Smooth muscle cell (in vitro differentiated cells): ENCODE results near the gene GPX6. TPM values are rescaled to one million over a fixed set of nuclear protein-coding genes. Genes with fewer than 3 reads are reported as not detected.
"Not testable (repeated sequence)": the region's sequence is repeated elsewhere in the genome, so short reads cannot be mapped to it uniquely, and the experiment has no call there.

Experiments used
- DNase-seq: peaks from one replicate; lab custom pipeline; 2025; ENCODE audit not compliant: unreplicated experiment; lab: John Stamatoyannopoulos, UW
- H2AFZ ChIP-seq: fragments of 200-600 bp; sonication (generic); 2 replicates; pipeline ENCODE4 v1.6.0; 2016; ENCODE audit warnings: antibody characterized with exemption, low read depth, mild to moderate bottlenecking
- H3F3A ChIP-seq: fragments of 200-600 bp; sonication (generic); 2 replicates; pipeline ENCODE4 v1.6.0; 2017; ENCODE audit warnings: antibody characterized with exemption, low read depth
- H3K27ac ChIP-seq: fragments of 200-600 bp; sonication (generic); 2 replicates; pipeline ENCODE4 v1.5.1; 2016; ENCODE audit warnings: low read depth, mild to moderate bottlenecking
- H3K27me3 ChIP-seq: fragments of 200-600 bp; sonication (generic); 2 replicates; pipeline ENCODE4 v1.6.1; 2016; ENCODE audit warnings: low read depth, mild to moderate bottlenecking
- H3K36me3 ChIP-seq: fragments of 200-600 bp; sonication (generic); 2 replicates; pipeline ENCODE4 v1.5.1; 2016; ENCODE audit warnings: low read depth
- H3K4me1 ChIP-seq: fragments of 200-600 bp; sonication (generic); 2 replicates; pipeline ENCODE4 v1.5.1; 2016; ENCODE audit warnings: low read depth
- H3K4me2 ChIP-seq: fragments of 200-600 bp; sonication (generic); 2 replicates; pipeline ENCODE4 v1.6.0; 2016; ENCODE audit warnings: mild to moderate bottlenecking
- H3K4me3 ChIP-seq: fragments of 200-600 bp; sonication (generic); 2 replicates; pipeline ENCODE4 v1.5.1; 2016; ENCODE audit warnings: mild to moderate bottlenecking
- H3K79me2 ChIP-seq: fragments of 200-600 bp; sonication (generic); 2 replicates; pipeline ENCODE4 v1.6.0; 2016; ENCODE audit warnings: low read depth, mild to moderate bottlenecking
- H3K9ac ChIP-seq: fragments of 200-600 bp; sonication (generic); 2 replicates; pipeline ENCODE4 v1.6.0; 2016; ENCODE audit warnings: low read depth
- H3K9me3 ChIP-seq: fragments of 200-600 bp; sonication (generic); replicated peaks from 2 replicates; pipeline ENCODE4 v1.5.1; 2016; ENCODE audit warnings: low read depth
- H4K20me1 ChIP-seq: fragments of 200-600 bp; sonication (generic); 2 replicates; pipeline ENCODE4 v1.6.0; 2016; ENCODE audit warnings: low read depth
- CTCF ChIP-seq: fragments of 200-600 bp; sonication (generic); IDR thresholded peaks from 2 replicates; pipeline ENCODE4 v1.5.1; 2017; ENCODE audit warnings: borderline replicate concordance, mild to moderate bottlenecking, antibody characterized with exemption; ENCODE audit not compliant: insufficient read depth, poor library complexity, severe bottlenecking
- WGBS: methylation state at CpG from one replicate; pipeline ENCODE4 v1.1.7; 2016; ENCODE audit warnings: low lambda C conversion rate; 5-methylcytosine and 5-hydroxymethylcytosine counted together
- polyA plus RNA-seq: library from polyadenylated mRNA; unstranded; fragments of >200 nt; fragmentation: Nextera tagmentation; extraction: Ambion mirVana; gene quantifications from 2 replicates; pipeline ENCODE4 v1.2.1, GENCODE V29; 2016
- total RNA-seq: library from RNA; depleted of rRNA; stranded (reverse); fragments of >200 nt; gene quantifications from 2 replicates; pipeline ENCODE4 v1.2.3, GENCODE V29; 2014

GPX6 gene
- total and polyA plus RNA-seq, 2 experiments from 2014 or later: not detected

GRCh38 chr6:28505733-28506132, 9.9 kb downstream of the GPX6 start:
- Histone ChIP-seq H3K79me2 (no peaks in the 10 kb centered on the region), H3K36me3 (no peaks in the 10 kb centered on the region), H3K9ac (no peak overlapping the region), H3K4me1 (no peaks in the 10 kb centered on the region), H3F3A (no peaks in the 10 kb centered on the region), H3K4me2 (no peak overlapping the region), H4K20me1 (no peaks in the 10 kb centered on the region), H3K27ac (no peak overlapping the region), H3K27me3 (no peaks in the 10 kb centered on the region), H2AFZ (no peak overlapping the region), H3K9me3 (no peaks in the 10 kb centered on the region), H3K4me3 (no peak overlapping the region)
- no peak for TF ChIP-seq CTCF
- 91% methylated on average over 1 of the region's 1 CpG for WGBS
- no peak for DNase-seq

DNA sequence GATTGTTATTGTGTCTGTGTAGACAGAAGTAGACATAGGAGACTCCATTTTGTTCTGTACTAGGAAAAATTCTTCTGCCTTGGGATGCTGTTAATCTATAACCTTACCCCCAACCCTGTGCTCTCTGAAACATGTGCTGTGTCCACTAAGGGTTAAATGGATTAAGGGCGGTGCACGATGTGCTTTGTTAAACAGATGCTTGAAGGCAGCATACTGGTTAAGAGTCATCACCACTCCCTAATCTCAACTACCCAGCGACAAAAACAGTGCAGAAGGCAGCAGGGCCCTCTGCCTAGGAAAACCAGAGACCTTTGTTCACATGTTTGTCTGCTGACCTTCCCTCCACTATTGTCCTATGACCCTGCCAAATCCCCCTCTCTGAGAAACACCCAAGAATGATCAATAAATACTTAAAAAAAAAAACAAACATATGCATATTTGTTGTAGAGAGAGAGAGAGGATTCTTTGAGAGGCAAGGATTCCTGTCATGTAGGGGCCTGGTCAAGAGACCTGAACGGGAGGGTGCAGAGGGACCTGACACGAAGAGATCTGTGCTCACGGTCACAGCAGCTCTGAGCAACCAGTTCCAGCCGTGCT, 12.8 kb downstream of the GPX6 start:
- H3K27ac ChIP-seq, H2AFZ ChIP-seq, DNase-seq, H3K9me3 ChIP-seq, H3K4me3 ChIP-seq, H3K4me1 ChIP-seq, H4K20me1 ChIP-seq, H3F3A ChIP-seq, H3K36me3 ChIP-seq, H3K27me3 ChIP-seq, H3K79me2 ChIP-seq, H3K4me2 ChIP-seq, H3K9ac ChIP-seq: not testable (repeated sequence)
- WGBS: 71% methylated on average over 7 of the region's 7 CpGs

- not testable (repeated sequence) for H4K20me1 ChIP-seq, H3K79me2 ChIP-seq, H3K27ac ChIP-seq, H2AFZ ChIP-seq, H3F3A ChIP-seq, H3K4me3 ChIP-seq, H3K9me3 ChIP-seq, H3K36me3 ChIP-seq, DNase-seq, H3K27me3 ChIP-seq, H3K4me1 ChIP-seq, H3K9ac ChIP-seq, H3K4me2 ChIP-seq
- WGBS: 97% methylated on average over 12 of the region's 35 CpGs
These were observed 13.5 kb downstream of the GPX6 start for GRCh38 chr6:28502136-28502535.

DNA sequence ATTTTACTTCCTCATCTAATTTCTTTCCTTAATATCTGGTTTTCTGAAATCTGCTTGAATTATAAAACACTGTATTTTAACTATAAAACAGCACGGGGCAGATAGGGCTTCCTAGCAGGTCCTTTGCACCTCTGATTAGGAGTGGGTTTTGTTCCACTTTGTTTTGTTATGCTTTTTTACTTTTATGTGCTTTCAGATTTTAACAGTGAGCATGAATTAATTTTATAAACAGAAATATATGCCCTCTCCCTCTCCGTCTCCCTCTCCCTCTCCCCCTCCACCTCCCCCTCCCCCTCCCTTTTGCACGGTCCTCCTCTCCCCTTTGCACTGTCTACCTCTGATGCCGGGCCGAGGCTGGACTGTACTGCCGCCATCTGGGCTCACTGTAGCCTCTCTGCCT, 14.3 kb downstream of the GPX6 start:
- no peak overlapping the region for H2AFZ ChIP-seq
- H3F3A ChIP-seq: no peaks in the 10 kb centered on the region
- no peak overlapping the region for H3K4me3 ChIP-seq
- WGBS: 93% methylated on average over 1 of the region's 6 CpGs
- H3K9ac ChIP-seq: no peak overlapping the region
- no peak for DNase-seq
- H3K27ac ChIP-seq: no peak overlapping the region
- H3K36me3 ChIP-seq: no peaks in the 10 kb centered on the region
- no peaks in the 10 kb centered on the region for H3K9me3 ChIP-seq
- TF ChIP-seq CTCF: no peak
- no peak overlapping the region for H3K4me2 ChIP-seq
- H3K79me2 ChIP-seq: no peaks in the 10 kb centered on the region
- no peaks in the 10 kb centered on the region for H4K20me1 ChIP-seq
- H3K27me3 ChIP-seq: no peaks in the 10 kb centered on the region
- peaks cover 5% of the 10 kb centered on the region for H3K4me1 ChIP-seq

DNA sequence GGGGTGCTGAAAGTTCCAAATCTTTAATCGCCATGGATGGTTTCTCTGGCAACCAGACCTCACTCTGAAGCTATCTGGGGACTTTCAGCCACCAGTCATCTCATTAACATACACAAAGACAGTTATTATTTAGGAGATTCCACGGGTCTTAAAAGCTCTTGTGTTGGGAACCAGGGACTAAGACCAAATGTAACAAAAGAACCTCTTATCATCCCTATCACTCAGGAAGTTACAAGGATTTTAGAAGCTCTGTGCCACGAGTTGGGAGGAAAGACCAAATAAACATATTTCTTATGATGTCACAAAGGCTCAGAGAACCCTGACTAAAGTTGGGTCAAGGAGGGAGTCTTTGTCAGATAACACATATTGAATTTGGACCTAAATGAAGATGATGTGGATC, 17.7 kb downstream of the GPX6 start:
- Histone ChIP-seq H3K4me3 (no peak overlapping the region), H2AFZ (no peak overlapping the region), H3K27me3 (peaks cover 4% of the 10 kb centered on the region), H3K36me3 (no peaks in the 10 kb centered on the region), H3K9me3 (no peaks in the 10 kb centered on the region), H3K79me2 (no peaks in the 10 kb centered on the region), H3F3A (no peaks in the 10 kb centered on the region), H3K4me1 (peaks cover 5% of the 10 kb centered on the region), H3K4me2 (no peak overlapping the region), H3K9ac (no peak overlapping the region), H3K27ac (no peak overlapping the region), H4K20me1 (no peaks in the 10 kb centered on the region)
- WGBS: 23% methylated on average over 3 of the region's 3 CpGs
- DNase-seq: no peak
- TF ChIP-seq CTCF: no peak
